Liver (tissue), 3 donors: Measurements from ENCODE around the gene DSCAM.

ENCODE experiments used
- GABPA ChIP-seq, 2 donors: IDR thresholded peaks in 1 of 2; conservative IDR thresholded peaks in 1 of 2; 2 replicates each; pipeline ENCODE4 v1.6.1; 2016; ENCODE audit warnings: antibody characterized with exemption in 2 of 2, mild to moderate bottlenecking in 1 of 2, moderate library complexity in 1 of 2
- JUND ChIP-seq, 2 donors: IDR thresholded peaks; 2 replicates each; pipeline ENCODE4 v1.6.1; 2016; ENCODE audit warnings: antibody characterized with exemption in 2 of 2
- RAD21 ChIP-seq, 2 donors: IDR thresholded peaks; 2 replicates each; pipeline ENCODE4 v1.6.1; 2016; ENCODE audit warnings: antibody characterized with exemption in 2 of 2, mild to moderate bottlenecking in 2 of 2
- REST ChIP-seq: IDR thresholded peaks from 2 replicates; pipeline ENCODE4 v1.6.1; 2016; ENCODE audit warnings: antibody characterized with exemption, mild to moderate bottlenecking
- SP1 ChIP-seq: IDR thresholded peaks from 2 replicates; pipeline ENCODE4 v1.6.1; 2018; ENCODE audit warnings: antibody characterized with exemption, mild to moderate bottlenecking
- TAF1 ChIP-seq: conservative IDR thresholded peaks from 2 replicates; pipeline ENCODE4 v1.6.1; 2016; ENCODE audit warnings: antibody characterized with exemption, mild to moderate bottlenecking
- TF ChIP-seq, protein P1 (sequence below): fragments of 150-350 bp; IDR thresholded peaks from 2 replicates; pipeline ENCODE4 v1.5.1; 2017; ENCODE audit warnings: improper control_type of control experiment, low read depth, low read length; ENCODE audit not compliant: missing input control
- donor health status: healthy.
- donor health status: healthy.

- TF ChIP-seq GABPA (IDR thresholded peaks at IDR 0.05 in 1 of 2, conservative IDR thresholded peaks at IDR 0.05 in 1 of 2) (no peak), TAF1 (no peak), SP1 (no peak), JUND (IDR thresholded peaks at IDR 0.05) (no peak), RAD21 (IDR thresholded peaks at IDR 0.05) (no peak), REST (no peak)
- TF ChIP-seq, protein P1, sequence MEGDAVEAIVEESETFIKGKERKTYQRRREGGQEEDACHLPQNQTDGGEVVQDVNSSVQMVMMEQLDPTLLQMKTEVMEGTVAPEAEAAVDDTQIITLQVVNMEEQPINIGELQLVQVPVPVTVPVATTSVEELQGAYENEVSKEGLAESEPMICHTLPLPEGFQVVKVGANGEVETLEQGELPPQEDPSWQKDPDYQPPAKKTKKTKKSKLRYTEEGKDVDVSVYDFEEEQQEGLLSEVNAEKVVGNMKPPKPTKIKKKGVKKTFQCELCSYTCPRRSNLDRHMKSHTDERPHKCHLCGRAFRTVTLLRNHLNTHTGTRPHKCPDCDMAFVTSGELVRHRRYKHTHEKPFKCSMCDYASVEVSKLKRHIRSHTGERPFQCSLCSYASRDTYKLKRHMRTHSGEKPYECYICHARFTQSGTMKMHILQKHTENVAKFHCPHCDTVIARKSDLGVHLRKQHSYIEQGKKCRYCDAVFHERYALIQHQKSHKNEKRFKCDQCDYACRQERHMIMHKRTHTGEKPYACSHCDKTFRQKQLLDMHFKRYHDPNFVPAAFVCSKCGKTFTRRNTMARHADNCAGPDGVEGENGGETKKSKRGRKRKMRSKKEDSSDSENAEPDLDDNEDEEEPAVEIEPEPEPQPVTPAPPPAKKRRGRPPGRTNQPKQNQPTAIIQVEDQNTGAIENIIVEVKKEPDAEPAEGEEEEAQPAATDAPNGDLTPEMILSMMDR = no peak
These were observed 139.2 kb downstream of the DSCAM start for GRCh38 chr21:40707656-40708244.
